ENCODE data around the gene SLC25A13. TPM values are rescaled to one million over a fixed set of nuclear protein-coding genes. Genes with fewer than 3 reads are reported as not detected.
A peak's percentile ranks its signal among the peaks of the same experiment; 100 is the strongest.

SLC25A13 gene
- total and polyA plus RNA-seq, 2 of the 8 experiments (the other 6 are each of a cell fraction or from before 2014, with no cell fraction given) = 30.8 to 85.4 TPM

GRCh38 chr7:96174812-96175211, 147.1 kb downstream of the SLC25A13 start:
- DNase-seq (ENCODE audit: low read depth in 1 of 2, low spot score in 2 of 2) = peak in 1 of 2 experiments; percentile 52
- no peak for TF ChIP-seq JUND (IDR thresholded peaks at IDR 0.05; ENCODE audit: low read length)
- peak; percentile 44 to 85; a peak in 1 of 4 replicates for TF ChIP-seq HDAC2 (IDR thresholded peaks at IDR 0.05; ENCODE audit: borderline replicate concordance in 1 of 2, low read depth in 2 of 2, low read length in 2 of 2)
- 0 out of 2 replicates have a peak, but pooled peaks have one; percentile 48 for TF ChIP-seq YY1 (IDR thresholded peaks at IDR 0.05; ENCODE audit: low read depth, low read length)
- no peak for TF ChIP-seq CREB1 (IDR thresholded peaks at IDR 0.05)
- no peak for TF ChIP-seq RNF2 (IDR thresholded peaks at IDR 0.05; ENCODE audit: borderline replicate concordance, low read depth, low read length, missing control alignments, poor library complexity, severe bottlenecking)
- no peak for TF ChIP-seq POLR2A (IDR thresholded peaks at IDR 0.05; ENCODE audit: control extremely low read depth in 1 of 2, low read depth in 2 of 2, low read length in 2 of 2)
- TF ChIP-seq E2F6 (IDR thresholded peaks at IDR 0.05) = no peak
- no peak for TF ChIP-seq RFX5 (IDR thresholded peaks at IDR 0.05; ENCODE audit: borderline replicate concordance, low read depth, low read length)
- TF ChIP-seq ATF2 (IDR thresholded peaks at IDR 0.05; ENCODE audit: low read length) = no peak
- peak; percentile 86; the same call in 1 of the 2 replicates for TF ChIP-seq TCF12 (IDR thresholded peaks at IDR 0.05; ENCODE audit: low read depth, low read length)
- peak in 1 of 2 experiments; percentile 2; a peak in 1 of 4 replicates for TF ChIP-seq RAD21 (IDR thresholded peaks at IDR 0.05 in 1 of 2, conservative IDR thresholded peaks at IDR 0.05 in 1 of 2; ENCODE audit: low read depth in 2 of 2, low read length in 2 of 2)

More at GRCh38 chr7:96174812-96175211, 147.1 kb downstream of the SLC25A13 start:
- Histone ChIP-seq H3K4me1 (replicated peaks in 1 of 4; ENCODE audit: control insufficient read depth in 3 of 4, insufficient read depth in 4 of 4, low read length in 3 of 4) (peaks cover 0 to 3% (median 0%) of the 10 kb centered on the region in 4 experiments; a peak in 1 of 7 replicates), H2BK120ac (replicated peaks; ENCODE audit: low read depth, low read length) (no peak overlapping the region), H3K18ac (ENCODE audit: extremely low read depth, low read length) (no peak overlapping the region), H4K20me1 (replicated peaks in 1 of 2; ENCODE audit: control insufficient read depth in 1 of 2, insufficient read depth in 2 of 2, low read length in 2 of 2) (peaks cover 0 to 7% of the 10 kb centered on the region in 2 experiments), H3K27me3 (replicated peaks in 1 of 4; ENCODE audit: control insufficient read depth in 3 of 4, extremely low read depth in 1 of 4, insufficient read depth in 3 of 4, low read length in 3 of 4) (no peaks in the 10 kb centered on the region), H3K23me2 (ENCODE audit: low read depth, low read length) (no peaks in the 10 kb centered on the region), H3K9me3 (ENCODE audit: insufficient read depth in 2 of 2, low read depth in 1 of 2, low read length in 1 of 2) (no peaks in the 10 kb centered on the region), H4K5ac (ENCODE audit: insufficient read length, low read depth, low read length) (no peak overlapping the region), H2AFZ (ENCODE audit: low read length) (no peak overlapping the region), H3K4ac (replicated peaks; ENCODE audit: insufficient read length, low read depth, low read length) (no peak overlapping the region), H3K79me1 (ENCODE audit: low read depth, low read length) (no peaks in the 10 kb centered on the region), H3K9ac (replicated peaks in 1 of 4; ENCODE audit: extremely low read depth in 1 of 4, low read depth in 3 of 4, low read length in 3 of 4) (no peak overlapping the region), H2BK5ac (ENCODE audit: low read depth, low read length) (no peak overlapping the region), H3K79me2 (ENCODE audit: control insufficient read depth in 1 of 2, insufficient read depth in 2 of 2, low read length in 2 of 2) (no peaks in the 10 kb centered on the region), H2BK20ac (ENCODE audit: low read length) (no peak overlapping the region), H3K4me3 (ENCODE audit: extremely low read depth in 1 of 4, insufficient read depth in 2 of 4, low read depth in 3 of 4, low read length in 4 of 4) (no peak overlapping the region), H3K23ac (ENCODE audit: insufficient read length) (no peak overlapping the region), H3K56ac (replicated peaks; ENCODE audit: insufficient read length, low read depth, low read length) (no peak overlapping the region), H2BK15ac (ENCODE audit: low read length) (no peak overlapping the region), H3K4me2 (ENCODE audit: insufficient read depth in 1 of 2, low read depth in 2 of 2, low read length in 2 of 2) (peak overlapping the region in 1 of 2 experiments; percentile 14; a peak in 1 of 4 replicates), H3K36me3 (ENCODE audit: control insufficient read depth in 2 of 4, insufficient read depth in 4 of 4, low read length in 3 of 4) (peaks cover 2 to 6% (median 3%) of the 10 kb centered on the region in 4 experiments; a peak in 4 of 8 replicates), H4K91ac (replicated peaks; ENCODE audit: insufficient read length, low read length) (no peak overlapping the region), H2BK12ac (ENCODE audit: low read depth, low read length) (no peak overlapping the region), H4K8ac (ENCODE audit: extremely low read depth, insufficient read depth, low read length) (no peak overlapping the region), H3K27ac (ENCODE audit: low read depth, low read length) (no peak overlapping the region), H3K14ac (ENCODE audit: insufficient read length) (no peak overlapping the region), H2AK5ac (ENCODE audit: low read depth, low read length) (no peak overlapping the region)
- CTCF ChIA-PET (ENCODE audit: partially characterized antibody) = no interaction called here
- POLR2A ChIA-PET (ENCODE audit: partially characterized antibody) = no interaction called here
- no peak for FAIRE-seq
- WGBS, 2 experiments (ENCODE audit: extremely low coverage in 1 of 2, insufficient coverage in 1 of 2, insufficient read length in 1 of 2, insufficient replicate concordance in 2 of 2, low coverage in 1 of 2, low lambda C conversion rate in 2 of 2, missing lambda C conversion rate in 1 of 2) = 63% methylated on average over 4 of the region's 4 CpGs; no CpG with 5 or more reads in 1 of the 2 experiments

Measured in H1 (cell line).